RWPE2 (cell line): ENCODE measurements around the gene P2RY11.

Source experiments
- ATAC-seq: fragments of 200-7000 bp; cut with Tn5 transposase; 3 replicates; pipeline ENCODE4 v1.9.1; 2021; ENCODE audit warnings: low read depth
- DNase-seq: peaks from one replicate; pipeline ENCODE4 v3.0.0-alpha.2; 2020; ENCODE audit warnings: low spot score
- H3K27ac ChIP-seq: fragments of 450-650 bp; 2 replicates; pipeline ENCODE4 v1.5.1; 2017; ENCODE audit warnings: mild to moderate bottlenecking; ENCODE audit not compliant: poor library complexity, severe bottlenecking
- H3K27me3 ChIP-seq: fragments of 250-450 bp; sonication (Bioruptor Pico); 2 replicates; pipeline ENCODE4 v1.5.1; 2021; ENCODE audit warnings: mild to moderate bottlenecking, moderate library complexity; ENCODE audit not compliant: insufficient read depth, poor library complexity, severe bottlenecking
- H3K36me3 ChIP-seq: fragments of 250-450 bp; sonication (Bioruptor Pico); 2 replicates; pipeline ENCODE4 v1.5.1; 2020; ENCODE audit warnings: low read depth, mild to moderate bottlenecking, moderate library complexity
- H3K4me1 ChIP-seq: fragments of 250-450 bp; sonication (Bioruptor Pico); 2 replicates; pipeline ENCODE4 v1.5.1; 2021; ENCODE audit warnings: mild to moderate bottlenecking, moderate library complexity; ENCODE audit not compliant: insufficient read depth, poor library complexity, severe bottlenecking
- H3K4me3 ChIP-seq: fragments of 250-450 bp; sonication (Bioruptor Pico); 2 replicates; pipeline ENCODE4 v1.5.1; 2021; ENCODE audit warnings: mild to moderate bottlenecking, moderate library complexity; ENCODE audit not compliant: severe bottlenecking
- H3K9me3 ChIP-seq: fragments of 250-450 bp; sonication (Bioruptor Pico); 2 replicates; pipeline ENCODE4 v1.5.1; 2021; ENCODE audit warnings: mild to moderate bottlenecking, moderate library complexity; ENCODE audit not compliant: severe bottlenecking
- CTCF ChIP-seq: fragments of 450-650 bp; IDR thresholded peaks from one replicate; pipeline ENCODE4 v1.5.1; 2017; ENCODE audit warnings: mild to moderate bottlenecking, moderate library complexity; ENCODE audit not compliant: poor library complexity, severe bottlenecking

Gene P2RY11

GRCh38 chr19:10112037-10112761, 706 bp downstream of the P2RY11 start:
- Histone ChIP-seq H3K4me3 (no peak overlapping the region), H3K27me3 (no peaks in the 10 kb centered on the region), H3K36me3 (peaks cover 74% of the 10 kb centered on the region), H3K27ac (peak overlapping the region; percentile 42), H3K9me3 (no peaks in the 10 kb centered on the region), H3K4me1 (peaks cover 4% of the 10 kb centered on the region)
- TF ChIP-seq CTCF, result no peak
- DNase-seq, result no peak
- ATAC-seq, result no peak; the same call in 2 of the 3 replicates

GRCh38 chr19:10112895-10113591, 1.6 kb downstream of the P2RY11 start:
- H3K4me3 ChIP-seq, result no peak overlapping the region
- H3K27me3 ChIP-seq, result no peaks in the 10 kb centered on the region
- no peaks in the 10 kb centered on the region for H3K9me3 ChIP-seq
- no peaks in the 10 kb centered on the region for H3K4me1 ChIP-seq
- ATAC-seq (peak; percentile 26), DNase-seq (no peak)
- peaks cover 74% of the 10 kb centered on the region for H3K36me3 ChIP-seq
- TF ChIP-seq CTCF, result peak; percentile 73
- H3K27ac ChIP-seq, result peak overlapping the region; percentile 42

GRCh38 chr19:10113592-10113963, 2.1 kb downstream of the P2RY11 start:
- Histone ChIP-seq H3K27ac (no peak overlapping the region), H3K4me3 (no peak overlapping the region), H3K9me3 (no peaks in the 10 kb centered on the region), H3K4me1 (no peaks in the 10 kb centered on the region), H3K36me3 (peaks cover 74% of the 10 kb centered on the region), H3K27me3 (no peaks in the 10 kb centered on the region)
- ATAC-seq (no peak), DNase-seq (no peak)
- peak; percentile 6 for TF ChIP-seq CTCF

GRCh38 chr19:10113964-10114650, 2.6 kb downstream of the P2RY11 start:
- Histone ChIP-seq H3K4me1 (no peaks in the 10 kb centered on the region), H3K4me3 (no peak overlapping the region), H3K36me3 (peaks cover 73% of the 10 kb centered on the region), H3K27me3 (no peaks in the 10 kb centered on the region), H3K9me3 (no peaks in the 10 kb centered on the region), H3K27ac (no peak overlapping the region)
- TF ChIP-seq CTCF, result no peak
- DNase-seq (no peak), ATAC-seq (peak; percentile 6)
